NCI-H526 (cell line): Measurements from ENCODE around the gene TMEM19.

Source experiments
- DNase-seq, 2 experiments: peaks; one replicate each; lab custom pipeline; 2025; lab: John Stamatoyannopoulos, UW

The TMEM19 gene

DNA sequence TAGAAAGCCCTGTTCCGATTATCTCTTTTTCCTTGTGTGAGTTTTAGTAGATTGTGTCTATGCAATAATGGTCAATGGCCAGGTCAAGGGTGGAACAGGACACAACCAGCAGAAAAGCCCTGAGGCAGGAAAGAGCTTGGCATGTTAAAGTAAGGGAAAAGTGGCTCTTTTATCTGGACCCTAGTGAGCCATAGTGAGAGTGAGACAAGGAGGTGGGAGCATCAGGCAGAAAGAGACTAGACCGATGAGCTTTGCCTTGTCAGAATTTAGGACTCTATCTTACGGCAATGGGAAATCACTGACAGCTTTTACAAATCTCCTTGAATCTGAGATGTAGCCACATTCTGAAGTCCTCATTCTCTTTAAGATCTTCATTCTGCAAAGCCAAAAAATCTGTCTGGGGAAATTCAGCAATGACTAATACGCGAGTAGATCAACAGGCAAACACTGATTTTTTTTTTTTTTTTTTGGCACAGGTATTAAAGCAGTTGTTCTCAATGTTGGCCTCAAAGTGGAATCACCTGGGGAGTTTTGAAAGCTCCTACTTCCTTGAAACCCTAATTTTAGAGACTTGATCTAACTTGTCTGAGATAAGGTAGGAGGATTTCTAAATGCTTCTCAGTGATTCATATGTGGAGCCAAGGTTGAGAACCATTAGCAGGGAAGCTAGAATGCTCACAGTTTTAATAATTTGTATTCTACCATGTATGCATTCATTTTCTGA lies 33.9 kb downstream of the TMEM19 start:
- no peak for DNase-seq

DNA sequence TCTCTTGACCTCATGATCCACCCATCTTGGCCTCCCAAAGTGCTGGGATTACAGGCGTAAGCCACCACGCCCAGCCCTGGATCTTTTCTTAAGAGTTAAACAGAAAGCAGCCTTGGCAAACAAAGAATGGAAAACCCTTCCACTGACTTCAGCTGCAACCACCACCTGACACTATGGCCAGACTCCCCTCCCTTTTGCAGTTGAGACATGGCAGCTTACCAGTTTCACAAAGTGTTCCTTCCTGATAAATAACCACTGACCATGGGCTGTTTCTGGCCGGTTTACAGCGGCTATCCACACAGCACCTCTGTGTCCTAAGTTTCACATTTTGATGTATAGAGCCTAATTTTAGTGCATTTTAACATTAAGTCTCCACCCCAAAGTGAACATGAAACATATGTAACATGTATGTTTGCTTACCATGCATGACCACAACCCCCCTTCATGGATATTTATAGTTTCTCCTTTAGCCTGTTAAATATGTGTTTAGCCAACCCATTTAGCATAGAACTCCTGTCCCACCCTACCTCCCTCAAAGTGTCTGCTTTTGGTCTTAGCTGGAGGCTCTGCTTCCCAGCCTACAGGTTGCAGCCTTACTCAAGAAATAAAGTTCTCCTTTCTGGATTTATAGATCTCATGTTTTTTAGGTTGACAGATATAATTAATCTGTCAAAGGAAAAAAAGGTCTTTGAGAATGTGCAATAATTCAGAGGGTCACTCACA lies 36.1 kb downstream of the TMEM19 start:
- DNase-seq, result no peak

DNA sequence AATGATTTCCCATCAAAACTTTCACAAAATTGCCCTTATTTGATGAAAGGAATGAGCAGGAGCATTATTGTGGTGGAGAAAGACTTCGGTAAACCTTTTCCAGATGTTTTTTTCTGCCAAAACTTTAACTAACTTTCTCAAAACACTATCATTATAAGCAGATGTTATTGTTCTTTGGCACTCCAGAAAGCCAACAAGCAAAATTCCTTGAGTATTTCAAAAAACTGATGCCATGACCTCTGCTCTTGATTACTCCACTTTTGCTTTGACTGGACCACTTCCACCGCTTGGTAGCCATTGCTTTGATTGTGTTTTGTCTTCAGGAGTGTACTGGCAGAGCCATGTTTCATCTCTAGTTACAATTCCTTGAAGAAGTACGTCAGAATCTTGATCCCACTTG lies 39.1 kb downstream of the TMEM19 start:
- DNase-seq, result no peak

DNA sequence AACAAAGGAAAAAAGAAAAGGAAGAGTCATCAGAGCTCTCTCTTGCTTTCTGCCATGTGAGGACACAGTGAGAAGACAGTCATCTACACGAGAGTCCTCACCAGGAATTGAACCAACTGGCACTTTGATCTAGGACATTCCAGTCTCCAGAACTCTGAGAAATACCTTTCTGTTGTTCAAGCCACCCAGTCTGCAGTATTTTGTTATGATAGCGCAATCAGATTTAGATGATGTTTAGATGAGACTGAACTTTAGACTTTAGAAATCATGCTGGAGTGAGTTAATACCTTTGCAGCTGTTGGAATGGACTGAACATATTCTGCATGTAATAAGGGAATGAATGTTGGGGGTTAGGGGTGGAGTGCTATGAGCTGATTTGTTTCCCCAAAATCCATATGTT lies 40.7 kb downstream of the TMEM19 start:
- no peak for DNase-seq

DNA sequence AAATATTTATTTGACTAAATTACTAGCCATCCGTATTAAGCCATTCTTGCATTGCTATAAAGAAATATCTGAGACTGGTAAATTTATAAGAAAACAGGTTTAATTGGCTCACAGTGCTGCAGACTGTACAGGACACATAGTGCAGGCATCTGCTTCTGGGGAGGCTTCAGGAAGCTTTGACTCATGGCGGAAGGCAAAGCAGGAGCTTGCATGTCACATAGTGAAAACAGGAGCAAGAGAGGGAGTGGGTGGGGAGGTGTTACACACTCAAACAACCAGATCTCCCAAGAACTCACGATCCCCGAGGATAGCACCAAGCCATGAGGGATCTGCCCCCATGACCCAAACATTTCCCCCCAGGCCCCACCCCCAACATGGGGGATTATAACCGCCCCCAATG lies 42.1 kb downstream of the TMEM19 start:
- no peak for DNase-seq

DNA sequence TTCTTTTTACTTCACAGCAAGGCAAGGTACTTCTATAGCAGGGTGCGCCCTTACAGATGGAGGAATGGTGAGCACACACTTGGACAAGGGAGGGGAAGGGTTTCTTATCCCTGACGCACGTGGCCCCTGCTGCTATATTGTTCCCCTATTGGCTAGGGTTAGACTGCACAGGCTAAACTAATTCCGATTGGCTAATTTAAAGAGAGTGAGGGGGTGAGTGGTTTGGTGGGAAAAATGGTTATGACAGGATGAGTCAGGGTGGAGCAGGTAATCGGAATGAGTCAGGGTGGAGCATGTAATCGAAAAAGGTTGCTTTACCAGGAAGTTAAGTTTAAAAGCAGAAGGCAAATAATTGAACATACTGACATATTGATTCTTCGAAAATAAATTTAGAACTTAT lies 45.1 kb downstream of the TMEM19 start:
- no peak for DNase-seq

DNA sequence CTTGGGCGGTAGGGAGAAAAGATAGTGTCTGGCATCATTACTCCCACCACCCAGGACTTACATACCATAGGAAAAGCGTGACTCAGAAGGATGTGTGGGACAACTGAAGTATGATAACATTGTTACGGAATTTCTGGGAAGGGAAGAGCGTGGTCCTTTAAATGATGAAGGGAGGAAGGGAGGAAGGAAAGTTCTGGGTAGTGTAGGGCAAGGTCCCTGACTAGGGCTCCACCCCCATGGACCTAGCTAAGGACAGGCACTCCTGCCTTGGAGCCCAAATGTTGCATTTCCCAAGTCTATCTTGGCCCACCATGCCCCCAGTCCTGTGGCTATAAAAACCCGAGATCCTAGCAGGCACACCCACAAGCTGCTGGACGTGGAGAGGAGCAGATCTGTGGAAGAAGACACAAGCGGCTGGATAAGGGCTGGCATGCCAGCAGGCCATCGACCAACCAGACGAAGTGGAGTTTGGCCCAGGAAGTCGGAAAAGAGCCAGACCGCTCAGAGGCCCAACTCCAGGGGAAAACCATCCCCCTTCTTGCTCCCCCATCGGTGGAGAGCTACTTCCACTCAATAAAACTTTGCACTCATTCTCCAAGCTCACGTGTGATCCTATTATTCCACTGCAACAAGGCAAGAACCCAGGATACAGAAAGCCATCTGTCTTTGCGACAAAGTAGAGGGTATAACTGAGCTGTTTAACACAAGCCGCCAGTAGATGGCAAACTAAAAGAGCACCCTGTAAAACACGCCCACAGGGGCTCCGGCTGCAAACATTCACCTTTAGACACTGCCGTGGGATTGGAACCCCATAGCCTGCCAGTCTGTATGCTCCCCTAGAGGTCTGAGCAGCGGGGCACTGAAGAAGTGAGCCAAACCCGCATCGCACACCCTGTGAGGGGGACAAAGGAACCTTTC lies 45.8 kb downstream of the TMEM19 start:
- peak in 1 of 2 experiments; percentile 5 for DNase-seq

DNA sequence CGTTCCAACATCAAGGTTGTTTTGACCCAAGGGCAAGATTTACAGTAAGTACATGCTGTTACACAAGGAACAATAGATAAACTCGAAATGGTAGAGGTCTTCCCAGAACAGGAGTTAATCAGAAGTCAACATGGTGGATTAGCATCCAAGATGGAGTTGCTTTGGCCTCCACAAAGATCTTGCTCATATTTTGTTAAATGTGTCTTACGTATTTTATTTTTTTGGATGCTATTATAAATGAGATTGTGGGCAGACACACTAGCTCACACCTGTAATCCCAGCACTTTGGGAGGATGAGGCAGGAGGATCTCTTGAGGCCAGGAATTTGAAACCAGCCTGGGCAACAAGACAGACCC lies 46.5 kb downstream of the TMEM19 start:
- DNase-seq, result no peak

DNA sequence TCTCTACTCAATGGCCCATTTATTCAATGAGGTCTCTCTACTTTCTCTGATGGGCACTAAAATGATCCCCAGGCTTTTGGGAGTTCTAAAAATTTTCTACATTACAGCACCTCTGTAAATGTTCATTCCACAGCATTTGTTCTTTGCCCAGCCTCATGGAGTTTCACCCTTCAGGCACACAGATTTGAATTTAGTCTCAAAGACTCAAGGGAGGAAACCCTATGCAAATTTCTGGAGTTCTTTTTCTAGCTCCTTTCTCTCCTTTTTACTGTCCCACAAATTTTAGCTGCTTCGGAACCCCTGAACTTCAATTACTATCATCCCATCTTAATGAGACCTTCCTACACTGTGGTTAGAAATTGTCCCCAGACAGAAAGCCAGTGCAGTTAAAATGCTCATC lies 51.3 kb downstream of the TMEM19 start:
- DNase-seq, result no peak

DNA sequence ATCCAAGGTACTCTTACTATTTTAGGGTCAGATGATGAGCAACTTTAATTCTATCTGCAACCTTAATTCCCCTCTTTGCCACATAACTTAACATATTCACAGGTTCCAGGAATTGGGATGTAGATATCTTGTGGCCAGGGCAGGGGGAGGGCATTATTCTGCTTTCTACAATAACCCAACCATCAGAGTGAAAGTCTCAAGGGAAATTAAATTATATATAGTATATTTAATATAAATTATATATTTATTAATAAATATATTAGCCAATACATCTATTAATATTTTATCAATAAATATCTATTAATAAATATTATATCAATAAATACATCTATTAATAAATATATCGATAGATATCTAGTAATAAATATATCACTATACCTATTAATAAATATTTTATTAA lies 57.1 kb downstream of the TMEM19 start:
- DNase-seq, result no peak

DNA sequence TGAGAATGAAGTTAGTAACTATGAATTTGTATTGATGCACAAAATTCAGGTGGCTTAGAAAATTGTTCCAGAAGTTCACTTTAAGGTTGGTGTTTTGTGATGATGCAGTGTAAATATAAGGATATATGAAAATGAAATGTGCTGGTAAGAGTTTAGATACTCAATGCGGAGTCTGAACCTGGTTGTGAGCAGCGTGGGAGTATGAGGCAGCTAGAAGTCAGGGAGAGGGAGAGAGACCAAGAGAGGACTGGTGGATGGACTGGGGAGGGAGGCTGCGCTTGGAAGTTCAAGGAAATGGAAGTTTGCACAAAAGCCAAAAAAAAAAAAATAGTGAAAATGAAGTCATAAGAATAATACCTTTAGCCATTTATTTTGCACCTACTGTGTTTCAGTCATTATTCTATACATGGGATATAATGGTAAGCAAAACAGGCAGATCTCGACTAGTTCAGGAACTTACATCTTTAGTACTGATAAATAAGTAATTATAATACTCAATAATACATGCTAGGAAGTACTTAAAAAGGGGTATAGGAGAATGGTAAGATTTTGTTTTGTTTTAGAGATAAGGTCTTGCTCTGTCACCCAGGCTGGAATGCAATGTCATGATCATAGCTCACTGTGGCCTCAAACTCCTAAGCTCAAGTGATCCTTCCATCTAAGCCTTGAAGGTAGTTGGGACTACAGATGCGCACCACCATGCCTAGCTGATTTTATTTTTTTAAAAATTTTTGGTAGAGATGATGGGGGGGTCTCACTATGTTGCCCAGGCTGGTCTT lies 58.8 kb downstream of the TMEM19 start:
- no peak for DNase-seq

DNA sequence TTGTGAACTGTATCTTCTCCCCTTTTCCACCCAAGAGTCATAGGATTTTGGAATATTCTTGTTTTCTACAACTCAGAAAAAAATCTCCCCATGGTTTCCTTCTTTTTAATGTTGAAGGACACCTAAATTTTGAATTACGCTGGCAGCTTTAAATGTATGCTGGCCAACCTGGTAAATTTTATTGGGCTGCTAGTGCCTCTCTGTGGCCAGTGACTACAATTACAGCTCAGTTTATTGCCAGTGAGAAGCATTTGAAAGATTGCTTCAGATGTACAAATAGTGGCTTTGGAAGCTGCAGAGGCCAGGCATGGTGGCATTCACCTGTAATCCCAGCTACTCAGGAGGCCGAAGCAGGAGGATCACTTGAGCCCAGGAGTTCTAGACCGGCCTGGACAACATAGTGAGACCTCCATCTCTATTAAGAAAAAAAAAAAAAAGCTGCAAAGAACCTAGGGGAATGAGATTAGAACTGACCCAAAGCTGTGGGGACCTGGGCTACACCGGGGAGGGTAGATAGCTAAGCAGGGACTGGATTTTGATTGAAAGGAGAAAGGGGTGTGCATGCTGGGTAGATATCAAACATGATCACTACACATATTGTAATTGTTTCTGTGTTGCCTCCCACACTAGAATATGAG lies 61.2 kb downstream of the TMEM19 start:
- peak; percentile 55 to 71 for DNase-seq

DNA sequence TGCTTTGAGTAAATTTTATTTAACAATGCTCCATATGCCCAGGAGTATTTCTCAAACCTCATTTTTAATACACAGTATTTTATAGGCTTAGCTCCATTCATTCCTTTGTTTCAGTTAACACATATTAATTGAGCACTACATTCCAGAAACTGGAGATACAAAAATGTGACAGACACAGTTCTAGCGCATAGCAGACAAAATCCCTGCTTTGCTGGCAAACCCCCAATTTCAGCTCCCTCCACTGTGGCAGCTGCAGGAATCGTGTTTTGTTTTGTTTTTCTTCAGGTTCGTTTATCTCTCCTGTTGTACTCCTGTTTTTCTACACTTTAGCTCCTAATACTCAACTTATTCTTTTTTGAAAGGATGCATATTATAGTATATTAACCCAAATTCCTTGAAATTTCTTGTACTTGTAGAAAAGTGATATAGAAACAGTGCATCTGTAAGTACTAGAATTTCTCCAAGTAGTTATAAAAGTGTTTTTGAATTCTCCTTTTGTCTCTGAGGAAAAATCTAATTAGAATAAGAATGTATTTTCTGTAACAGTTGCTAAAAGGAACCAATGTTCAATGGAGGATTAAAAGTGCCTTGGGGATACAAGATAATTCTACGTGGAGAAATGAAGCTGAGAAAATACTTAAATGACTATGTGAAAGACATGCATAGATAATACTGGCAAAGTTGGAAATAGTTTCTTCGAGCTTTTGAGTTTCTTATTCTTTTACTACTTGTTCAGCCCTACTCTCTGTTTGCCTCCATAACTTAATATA lies 62.4 kb downstream of the TMEM19 start:
- no peak for DNase-seq

DNA sequence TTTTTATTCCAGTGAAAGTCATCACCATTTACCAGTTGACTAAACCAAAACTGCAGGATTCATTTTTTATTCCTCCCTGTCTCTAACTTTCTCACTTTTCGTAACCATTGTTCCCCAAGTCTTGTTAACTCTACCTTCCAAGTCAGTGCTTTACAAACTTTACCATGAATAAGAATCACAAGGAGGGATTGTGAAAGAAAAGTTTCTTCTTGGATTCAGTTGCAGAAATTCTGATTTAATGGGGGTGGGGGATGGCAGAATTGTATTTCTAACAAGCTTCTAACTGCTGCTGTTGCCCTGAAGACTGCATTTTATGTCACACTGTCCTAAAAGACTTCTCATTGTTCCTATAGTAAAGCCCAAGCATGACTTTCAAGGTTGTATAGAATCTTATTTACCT lies 63.8 kb downstream of the TMEM19 start:
- no peak for DNase-seq

DNA sequence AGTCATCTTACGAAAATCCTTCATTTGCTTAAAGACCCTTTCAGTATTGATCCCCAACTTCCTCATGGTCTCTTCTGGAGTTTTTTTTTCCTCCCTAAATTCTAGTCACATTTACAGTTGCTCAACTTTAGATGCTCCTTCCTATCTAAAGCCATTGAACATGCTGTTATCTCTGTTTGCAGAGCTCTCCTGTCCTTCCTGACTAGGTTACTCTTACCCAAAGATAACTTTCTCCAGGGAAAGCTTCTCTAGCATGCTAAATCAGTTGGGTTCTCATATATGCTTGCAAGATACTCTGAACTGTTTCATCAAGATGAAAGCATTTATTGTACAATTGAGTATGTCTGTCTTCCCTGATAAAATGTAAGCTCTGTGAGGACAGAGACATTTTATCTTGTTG lies 67.0 kb downstream of the TMEM19 start:
- DNase-seq, result no peak
